IMR-90 (cell line): ENCODE data around the gene UTP4. TPM values are rescaled to one million over a fixed set of nuclear protein-coding genes. Genes with fewer than 3 reads are reported as not detected.

Experiments used
- ATAC-seq: fragments of 200-7000 bp; cut with Tn5 transposase; 2 replicates; pipeline ENCODE4 v1.9.1; 2020; ENCODE audit warnings: low read depth, mild to moderate bottlenecking, moderate library complexity
- BruUV-seq: library from RNA; stranded (reverse); fragments of 400-500 nt; replicated peaks from 2 replicates; lab custom pipeline; 2021; lab: Mats Ljungman, UMichigan
- CTCF ChIA-PET: fragments of 300-600 bp; formaldehyde crosslinking; extraction: SDS; loops from one replicate; lab custom pipeline; 2021; ENCODE audit warnings: antibody characterized with exemption; lab: Yijun Ruan, JAX
- POLR2A ChIA-PET: fragments of 300-600 bp; sonication (Branson Sonifier 250); formaldehyde crosslinking; loops from one replicate; lab custom pipeline; 2022; ENCODE audit warnings: antibody characterized with exemption; ENCODE audit not compliant: unreplicated experiment; lab: Charles Lee
- DNase-seq: peaks from one replicate; pipeline ENCODE4 v3.0.0; 2013
- H2AFZ ChIP-seq: replicated peaks from 2 replicates; pipeline ENCODE3; 2013; ENCODE audit warnings: low read length, mild to moderate bottlenecking; ENCODE audit not compliant: poor library complexity
- H2AK5ac ChIP-seq: 2 replicates; pipeline ENCODE4 v1.6.1; 2013; ENCODE audit warnings: low read depth, low read length, inconsistent platforms
- H2AK9ac ChIP-seq: replicated peaks from 2 replicates; pipeline ENCODE3; 2013; ENCODE audit warnings: mild to moderate bottlenecking, low read depth, low read length, moderate library complexity; ENCODE audit not compliant: poor library complexity
- H2BK120ac ChIP-seq: 2 replicates; pipeline ENCODE4 v1.6.1; 2013; ENCODE audit warnings: low read depth, low read length, inconsistent platforms
- H2BK15ac ChIP-seq: 3 replicates; pipeline ENCODE4 v1.6.1; 2013; ENCODE audit warnings: low read depth, low read length, inconsistent platforms
- H2BK20ac ChIP-seq: 2 replicates; pipeline ENCODE4 v1.6.1; 2013; ENCODE audit warnings: low read depth, mild to moderate bottlenecking, inconsistent platforms, low read length, moderate library complexity
- H2BK5ac ChIP-seq: 2 replicates; pipeline ENCODE4 v1.6.1; 2013; ENCODE audit warnings: mild to moderate bottlenecking, low read depth, low read length, inconsistent platforms; ENCODE audit not compliant: poor library complexity, severe bottlenecking
- H3K14ac ChIP-seq: replicated peaks from 2 replicates; pipeline ENCODE4 v1.6.1; 2013; ENCODE audit warnings: low read depth, low read length, inconsistent platforms
- H3K18ac ChIP-seq: 2 replicates; pipeline ENCODE4 v1.6.1; 2013; ENCODE audit warnings: low read depth, low read length, control low read depth
- H3K23ac ChIP-seq: 2 replicates; pipeline ENCODE4 v1.6.1; 2013; ENCODE audit warnings: low read depth, low read length, inconsistent platforms
- H3K27ac ChIP-seq: 2 replicates; pipeline ENCODE4 v1.5.1; 2013; ENCODE audit warnings: mild to moderate bottlenecking, control low read depth, low read length; ENCODE audit not compliant: insufficient read depth
- H3K27me3 ChIP-seq: 2 replicates; pipeline ENCODE4 v1.6.1; 2013; ENCODE audit warnings: low read length; ENCODE audit not compliant: control insufficient read depth, insufficient read depth
- H3K36me3 ChIP-seq: 2 replicates; pipeline ENCODE4 v1.6.1; 2013; ENCODE audit warnings: low read length, mixed read lengths; ENCODE audit not compliant: control insufficient read depth, insufficient read depth
- H3K4ac ChIP-seq: 2 replicates; pipeline ENCODE4 v1.6.1; 2013; ENCODE audit warnings: low read depth, low read length, inconsistent platforms
- H3K4me1 ChIP-seq: 2 replicates; pipeline ENCODE4 v1.6.1; 2013; ENCODE audit warnings: low read length, mixed read lengths; ENCODE audit not compliant: control insufficient read depth, insufficient read depth
- H3K4me2 ChIP-seq: 2 replicates; pipeline ENCODE4 v1.6.1; 2013; ENCODE audit warnings: low read depth, mild to moderate bottlenecking, control low read depth, low read length, moderate library complexity
- H3K4me3 ChIP-seq: 2 replicates; pipeline ENCODE4 v1.5.1; 2013; ENCODE audit warnings: low read depth, mild to moderate bottlenecking, control low read depth, low read length, moderate library complexity; ENCODE audit not compliant: insufficient read depth
- H3K56ac ChIP-seq: 2 replicates; pipeline ENCODE4 v1.6.1; 2013; ENCODE audit warnings: low read length, inconsistent platforms; ENCODE audit not compliant: insufficient read depth; ENCODE audit errors: extremely low read depth
- H3K79me1 ChIP-seq, 2 experiments: 2 replicates each; pipeline ENCODE4 v1.6.1; 2013; ENCODE audit warnings: low read length in 2 of 2, inconsistent platforms in 1 of 2, low read depth in 1 of 2
- H3K9ac ChIP-seq: 2 replicates; pipeline ENCODE4 v1.6.1; 2013; ENCODE audit warnings: low read depth, low read length, control low read depth
- H3K9me1 ChIP-seq: 2 replicates; pipeline ENCODE4 v1.6.1; 2013; ENCODE audit warnings: low read length, inconsistent platforms; ENCODE audit not compliant: insufficient read depth
- H3K9me3 ChIP-seq: 2 replicates; pipeline ENCODE4 v1.6.1; 2013; ENCODE audit warnings: low read length; ENCODE audit not compliant: control insufficient read depth, insufficient read depth
- H4K20me1 ChIP-seq: 2 replicates; pipeline ENCODE4 v1.6.1; 2013; ENCODE audit warnings: low read length, inconsistent platforms; ENCODE audit not compliant: insufficient read depth
- H4K5ac ChIP-seq: 2 replicates; pipeline ENCODE4 v1.6.1; 2013; ENCODE audit warnings: mild to moderate bottlenecking, low read depth, low read length, control low read depth
- H4K8ac ChIP-seq, 2 experiments: 2 replicates each; pipeline ENCODE4 v1.6.1; 2013; ENCODE audit warnings: low read depth in 2 of 2, low read length in 2 of 2, control low read depth in 1 of 2, inconsistent platforms in 1 of 2
- H4K91ac ChIP-seq: 2 replicates; pipeline ENCODE4 v1.6.1; 2013; ENCODE audit warnings: low read depth, low read length, inconsistent platforms; ENCODE audit not compliant: insufficient read depth
- BHLHE40 ChIP-seq: fragments of 150-350 bp; IDR thresholded peaks from 2 replicates; pipeline ENCODE4 v1.6.1; 2016; ENCODE audit warnings: mild to moderate bottlenecking, low read depth, low read length
- CEBPB ChIP-seq: IDR thresholded peaks from 2 replicates; pipeline ENCODE4 v1.6.1; 2012; ENCODE audit warnings: low read depth, low read length, improper control_type of control experiment
- CHD1 ChIP-seq: IDR thresholded peaks from 2 replicates; pipeline ENCODE4 v1.6.1; 2012; ENCODE audit warnings: low read depth, low read length, improper control_type of control experiment
- MAFK ChIP-seq: IDR thresholded peaks from 2 replicates; pipeline ENCODE4 v1.6.1; 2012; ENCODE audit warnings: low read depth, low read length, improper control_type of control experiment
- MAZ ChIP-seq: IDR thresholded peaks from 2 replicates; pipeline ENCODE4 v1.6.1; 2012; ENCODE audit warnings: low read depth, mild to moderate bottlenecking, low read length, improper control_type of control experiment, moderate library complexity, borderline replicate concordance
- MXI1 ChIP-seq: IDR thresholded peaks from 2 replicates; pipeline ENCODE4 v1.6.1; 2012; ENCODE audit warnings: low read depth, mild to moderate bottlenecking, low read length, moderate library complexity, borderline replicate concordance
- RFX5 ChIP-seq: IDR thresholded peaks from 2 replicates; pipeline ENCODE4 v1.8.0; 2012; ENCODE audit warnings: low read depth, mild to moderate bottlenecking, low read length, moderate library complexity
- WGBS, 2 experiments: methylation state at CpG; one replicate each; pipeline versions ENCODE4 v1.1.5 to v1.1.7; 2013; ENCODE audit warnings: missing lambda C conversion rate in 2 of 2; ENCODE audit not compliant: insufficient read length in 1 of 2; ENCODE audit errors: extremely low coverage in 2 of 2; 5-methylcytosine and 5-hydroxymethylcytosine counted together
- dilution Hi-C: fragments of 300-500 bp; cut with HindIII; formaldehyde crosslinking; loops from one replicate; pipeline ENCODE4 v1.14.3; 2018; ENCODE audit warnings: low sequenced_read_pairs; ENCODE audit not compliant: unreplicated experiment
- in situ Hi-C: fragments of 300-500 bp; cut with MboI; formaldehyde crosslinking; loops from 3 replicates; pipeline ENCODE4 v1.14.3; 2019; ENCODE audit warnings: low sequenced_read_pairs, inconsistent platforms, mixed read lengths
- intact Hi-C: fragments of 100-400 bp; cut with micrococcal nuclease; formaldehyde crosslinking; loops from 2 replicates; pipeline ENCODE4 v1.10.0; 2022
- polyA plus RNA-seq, 3 experiments: library from polyadenylated mRNA; depleted of rRNA; stranded (reverse); fragments of >200 nt; gene quantifications; 2 replicates each; pipeline ENCODE4 v1.2.3, GENCODE V29; 2012; ENCODE audit warnings: low replicate concordance in 1 of 3
- total RNA-seq: library from RNA; depleted of rRNA; stranded (reverse); fragments of >200 nt; gene quantifications from 2 replicates; pipeline ENCODE4 v1.2.3, GENCODE V29; 2012
- TF ChIP-seq, protein P1 (sequence below): conservative IDR thresholded peaks from 2 replicates; pipeline ENCODE4 v1.5.1; 2012; ENCODE audit warnings: mild to moderate bottlenecking, low read depth, low read length, improper control_type of control experiment

The UTP4 gene
- total and polyA plus RNA-seq, 2 of the 4 experiments (the other 2 are of a cell fraction) = 32.1 to 61.8 TPM

GRCh38 chr16:69114976-69115355 is 17.5 kb upstream of the UTP4 start:
- no peak overlapping the region for H2AFZ ChIP-seq
- H3K9me1 ChIP-seq = peaks cover 11% of the 10 kb centered on the region
- no peak overlapping the region for H2BK5ac ChIP-seq
- TF ChIP-seq MAFK = no peak
- TF ChIP-seq RFX5 = no peak
- TF ChIP-seq MAZ = no peak
- no peak for TF ChIP-seq BHLHE40
- TF ChIP-seq MXI1 = no peak
- TF ChIP-seq, protein P1, sequence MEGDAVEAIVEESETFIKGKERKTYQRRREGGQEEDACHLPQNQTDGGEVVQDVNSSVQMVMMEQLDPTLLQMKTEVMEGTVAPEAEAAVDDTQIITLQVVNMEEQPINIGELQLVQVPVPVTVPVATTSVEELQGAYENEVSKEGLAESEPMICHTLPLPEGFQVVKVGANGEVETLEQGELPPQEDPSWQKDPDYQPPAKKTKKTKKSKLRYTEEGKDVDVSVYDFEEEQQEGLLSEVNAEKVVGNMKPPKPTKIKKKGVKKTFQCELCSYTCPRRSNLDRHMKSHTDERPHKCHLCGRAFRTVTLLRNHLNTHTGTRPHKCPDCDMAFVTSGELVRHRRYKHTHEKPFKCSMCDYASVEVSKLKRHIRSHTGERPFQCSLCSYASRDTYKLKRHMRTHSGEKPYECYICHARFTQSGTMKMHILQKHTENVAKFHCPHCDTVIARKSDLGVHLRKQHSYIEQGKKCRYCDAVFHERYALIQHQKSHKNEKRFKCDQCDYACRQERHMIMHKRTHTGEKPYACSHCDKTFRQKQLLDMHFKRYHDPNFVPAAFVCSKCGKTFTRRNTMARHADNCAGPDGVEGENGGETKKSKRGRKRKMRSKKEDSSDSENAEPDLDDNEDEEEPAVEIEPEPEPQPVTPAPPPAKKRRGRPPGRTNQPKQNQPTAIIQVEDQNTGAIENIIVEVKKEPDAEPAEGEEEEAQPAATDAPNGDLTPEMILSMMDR = no peak
- TF ChIP-seq CEBPB = no peak
- TF ChIP-seq CHD1 = no peak
- no peaks in the 10 kb centered on the region for H3K4me1 ChIP-seq
- H3K56ac ChIP-seq = no peak overlapping the region
- H4K20me1 ChIP-seq = peaks cover 23% of the 10 kb centered on the region
- no peak overlapping the region for H3K27ac ChIP-seq
- in situ Hi-C loops (loop anchor here (5.0 to 10.0 kb wide), 3 partner anchors 140 to 410 kb away; no protein-coding TSS in a partner anchor), dilution Hi-C loops (no loop called here), intact Hi-C loops (no loop called here)
- no peak overlapping the region for H2AK9ac ChIP-seq
- no peaks in the 10 kb centered on the region for H3K27me3 ChIP-seq
- H2BK15ac ChIP-seq = no peak overlapping the region
- H4K8ac ChIP-seq = no peak overlapping the region
- DNase-seq = no peak
- 100% methylated on average over 3 of the region's 6 CpGs; no CpG with 5 or more reads in 1 of the 2 experiments for WGBS, 2 experiments
- H3K4me3 ChIP-seq = no peak overlapping the region
- H3K4ac ChIP-seq = no peak overlapping the region
- no peak overlapping the region for H2AK5ac ChIP-seq
- no TSS peak for BruUV-seq
- peaks cover 25 to 60% of the 10 kb centered on the region in 2 experiments for H3K79me1 ChIP-seq
- H4K91ac ChIP-seq = no peak overlapping the region
- H2BK20ac ChIP-seq = no peak overlapping the region
- no peak for ATAC-seq
- H2BK120ac ChIP-seq = no peak overlapping the region
- no peak overlapping the region for H3K14ac ChIP-seq
- H4K5ac ChIP-seq = no peak overlapping the region
- ChIA-PET CTCF (no interaction called here), POLR2A (no interaction called here)
- H3K4me2 ChIP-seq = no peak overlapping the region
- H3K23ac ChIP-seq = no peak overlapping the region
- H3K9me3 ChIP-seq = no peaks in the 10 kb centered on the region
- H3K36me3 ChIP-seq = peaks cover 50% of the 10 kb centered on the region
- H3K9ac ChIP-seq = no peak overlapping the region
- no peak overlapping the region for H3K18ac ChIP-seq
